GM21576 (cell line): Measurements from ENCODE around the gene CCDC40.
"Not testable (repeated sequence)": the region's sequence is repeated elsewhere in the genome, so short reads cannot be mapped to it uniquely, and the experiment has no call there.

Experiments used
- ATAC-seq: cut with Tn5 transposase; IDR thresholded peaks from one replicate; pipeline ENCODE4 v1.9.1; 2021; ENCODE audit warnings: mild to moderate bottlenecking, moderate library complexity; ENCODE audit not compliant: unreplicated experiment

The CCDC40 gene, protein sequence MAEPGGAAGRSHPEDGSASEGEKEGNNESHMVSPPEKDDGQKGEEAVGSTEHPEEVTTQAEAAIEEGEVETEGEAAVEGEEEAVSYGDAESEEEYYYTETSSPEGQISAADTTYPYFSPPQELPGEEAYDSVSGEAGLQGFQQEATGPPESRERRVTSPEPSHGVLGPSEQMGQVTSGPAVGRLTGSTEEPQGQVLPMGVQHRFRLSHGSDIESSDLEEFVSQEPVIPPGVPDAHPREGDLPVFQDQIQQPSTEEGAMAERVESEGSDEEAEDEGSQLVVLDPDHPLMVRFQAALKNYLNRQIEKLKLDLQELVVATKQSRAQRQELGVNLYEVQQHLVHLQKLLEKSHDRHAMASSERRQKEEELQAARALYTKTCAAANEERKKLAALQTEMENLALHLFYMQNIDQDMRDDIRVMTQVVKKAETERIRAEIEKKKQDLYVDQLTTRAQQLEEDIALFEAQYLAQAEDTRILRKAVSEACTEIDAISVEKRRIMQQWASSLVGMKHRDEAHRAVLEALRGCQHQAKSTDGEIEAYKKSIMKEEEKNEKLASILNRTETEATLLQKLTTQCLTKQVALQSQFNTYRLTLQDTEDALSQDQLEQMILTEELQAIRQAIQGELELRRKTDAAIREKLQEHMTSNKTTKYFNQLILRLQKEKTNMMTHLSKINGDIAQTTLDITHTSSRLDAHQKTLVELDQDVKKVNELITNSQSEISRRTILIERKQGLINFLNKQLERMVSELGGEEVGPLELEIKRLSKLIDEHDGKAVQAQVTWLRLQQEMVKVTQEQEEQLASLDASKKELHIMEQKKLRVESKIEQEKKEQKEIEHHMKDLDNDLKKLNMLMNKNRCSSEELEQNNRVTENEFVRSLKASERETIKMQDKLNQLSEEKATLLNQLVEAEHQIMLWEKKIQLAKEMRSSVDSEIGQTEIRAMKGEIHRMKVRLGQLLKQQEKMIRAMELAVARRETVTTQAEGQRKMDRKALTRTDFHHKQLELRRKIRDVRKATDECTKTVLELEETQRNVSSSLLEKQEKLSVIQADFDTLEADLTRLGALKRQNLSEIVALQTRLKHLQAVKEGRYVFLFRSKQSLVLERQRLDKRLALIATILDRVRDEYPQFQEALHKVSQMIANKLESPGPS

GRCh38 chr17:80035937-80036714, at the start of gene CCDC40:
Gene CCDC40 (plus strand): TSS chr17:80036642. CDS start chr17:80036663, 21 bp downstream.
- no peak for ATAC-seq

- ATAC-seq, result no peak
Measured at GRCh38 chr17:79987187-79987934, 49.1 kb upstream of the CCDC40 start.

- no peak for ATAC-seq
Measured at GRCh38 chr17:79987935-79988184, 48.6 kb upstream of the CCDC40 start.

DNA sequence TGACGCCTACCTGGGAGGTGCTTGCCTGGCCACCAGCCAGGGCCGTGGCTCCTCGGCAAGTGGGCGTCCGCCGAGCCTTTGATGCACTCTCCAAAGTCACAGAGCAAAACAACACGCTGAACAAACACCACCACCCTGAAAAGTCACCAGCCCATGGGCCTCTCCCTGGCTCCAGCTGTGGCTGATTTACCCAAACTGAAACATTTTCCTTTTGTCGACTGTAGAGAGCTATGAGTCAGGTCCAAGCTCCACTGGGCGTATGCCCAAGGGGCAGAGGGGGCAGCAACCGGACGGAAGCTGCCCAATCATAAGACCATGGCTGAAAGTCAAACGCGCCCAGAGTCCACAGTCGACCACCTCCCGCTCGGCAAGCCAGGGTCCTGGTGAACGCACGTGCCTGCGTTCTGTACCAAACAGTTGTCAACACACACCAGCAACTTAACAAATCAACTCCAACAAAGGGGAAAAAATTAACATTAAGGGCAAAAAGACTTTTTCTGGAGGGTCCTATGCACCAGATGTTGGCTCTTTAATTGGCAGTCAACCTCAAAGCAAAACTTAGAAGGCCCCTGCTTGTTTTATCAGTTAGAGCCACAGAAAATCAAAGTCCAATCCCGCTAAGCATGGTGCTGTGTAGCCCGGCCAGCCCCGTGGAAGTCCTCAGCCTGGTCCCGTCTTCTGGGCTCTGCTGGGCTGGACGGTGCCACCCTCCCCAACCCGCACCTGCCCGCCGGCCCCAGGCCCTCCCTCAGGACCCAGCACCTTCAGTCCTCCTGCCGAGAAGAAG, 48.1 kb upstream of the CCDC40 start:
- ATAC-seq, result no peak

GRCh38 chr17:79989106-79989835, 47.2 kb upstream of the CCDC40 start:
- no peak for ATAC-seq

DNA sequence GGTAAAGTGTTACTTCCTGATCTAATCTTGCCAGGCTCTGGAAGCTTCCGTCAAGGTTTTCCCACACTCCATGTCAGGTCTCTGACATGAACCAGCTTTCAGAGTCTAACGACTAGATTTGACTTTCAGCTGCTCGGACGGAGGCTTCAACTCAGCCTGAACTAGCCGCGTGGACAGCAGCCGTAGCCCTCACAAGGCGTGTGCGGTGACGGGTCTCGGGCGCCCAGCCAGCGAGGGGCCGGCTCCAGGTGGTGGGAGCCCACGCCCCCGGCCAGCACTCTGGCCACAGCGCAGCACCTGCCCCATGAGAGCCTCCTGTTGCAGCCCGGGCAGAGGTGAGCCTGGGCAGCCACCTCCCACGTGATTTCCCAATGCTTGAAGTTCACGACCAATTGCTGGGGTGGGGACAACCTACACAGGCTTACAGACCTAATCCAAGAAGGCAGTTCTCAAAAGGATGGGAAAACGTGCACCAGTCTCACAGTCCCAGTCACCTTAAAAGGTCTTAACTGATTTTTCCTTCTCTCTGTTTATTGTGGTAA, 46.3 kb upstream of the CCDC40 start:
- ATAC-seq, result no peak

GRCh38 chr17:79990704-79991103, 45.7 kb upstream of the CCDC40 start:
- ATAC-seq, result no peak

GRCh38 chr17:79991140-79991923, 45.1 kb upstream of the CCDC40 start:
- ATAC-seq, result no peak

DNA sequence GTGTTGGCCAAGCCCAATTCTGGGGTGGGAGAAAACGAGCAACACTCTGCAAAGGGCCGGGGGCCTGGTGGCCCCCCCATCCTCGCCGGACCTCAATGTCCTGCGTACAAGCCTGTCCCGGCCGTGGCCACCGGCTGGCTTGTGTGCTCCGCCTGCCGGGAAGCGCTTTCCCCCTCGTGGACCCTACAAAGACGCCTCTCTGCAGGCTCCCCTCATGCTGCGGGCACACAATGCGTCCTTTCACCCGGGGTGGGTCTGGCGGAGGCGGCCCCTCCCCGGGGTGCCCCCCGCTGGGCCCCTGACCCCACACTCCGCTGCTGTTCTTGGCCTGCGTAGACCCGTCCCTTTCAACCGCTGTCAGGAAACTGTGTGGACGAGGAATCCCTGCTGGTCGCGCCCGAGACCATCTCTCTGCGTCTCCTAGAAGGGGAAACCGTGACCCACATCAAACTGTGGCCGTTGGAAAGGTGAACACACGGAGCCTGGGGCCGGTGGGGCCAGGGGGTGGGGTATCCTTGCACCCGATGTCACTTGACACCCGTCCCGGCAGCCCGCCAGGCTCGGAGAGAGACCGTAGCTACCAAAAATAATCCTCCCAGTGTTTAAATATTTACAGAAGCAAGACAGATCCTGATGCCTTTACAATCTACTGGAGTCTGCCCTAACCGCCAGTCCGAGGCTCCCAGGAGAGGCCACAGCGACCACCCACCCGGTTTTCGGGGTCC, 44.4 kb upstream of the CCDC40 start:
- ATAC-seq, result no peak

GRCh38 chr17:79992649-79993389, 43.6 kb upstream of the CCDC40 start:
- no peak for ATAC-seq

- ATAC-seq, result no peak
Measured at GRCh38 chr17:79993390-79994227, 42.8 kb upstream of the CCDC40 start.

- not testable (repeated sequence) for ATAC-seq
Measured at GRCh38 chr17:79994228-79994569, 42.2 kb upstream of the CCDC40 start.

- ATAC-seq, result no peak
Measured at GRCh38 chr17:79994602-79995001, 41.8 kb upstream of the CCDC40 start.

DNA sequence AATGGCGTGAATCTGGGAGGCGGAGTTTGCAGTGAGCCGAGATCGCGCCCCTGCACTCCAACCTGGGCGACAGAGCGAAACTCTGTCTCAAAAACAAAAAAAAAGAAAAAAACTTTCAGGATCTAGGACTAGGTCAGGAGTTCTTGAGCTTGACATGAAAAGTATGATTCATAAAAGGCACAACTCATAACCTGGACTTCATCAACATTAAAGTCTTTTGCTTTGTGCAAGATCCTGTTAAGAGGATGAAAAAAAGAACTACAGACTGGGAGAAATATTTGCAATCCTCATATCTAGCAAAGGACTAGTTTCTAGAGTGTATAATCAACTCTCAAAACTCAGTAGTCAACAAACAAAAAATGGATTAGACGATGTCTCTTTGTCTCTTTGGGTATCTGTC, 40.7 kb upstream of the CCDC40 start:
- ATAC-seq, result no peak

GRCh38 chr17:79996291-79996690, 40.2 kb upstream of the CCDC40 start:
- no peak for ATAC-seq
